Ecto neural progenitor cell (in vitro differentiated cells): ENCODE measurements around the gene KPNB1.

Source experiments
- DNase-seq: peaks from one replicate; pipeline ENCODE4 v3.0.0-alpha.2; 2018; ENCODE audit warnings: low spot score

Gene KPNB1

GRCh38 chr17:47728214-47728877, 78.6 kb downstream of the KPNB1 start:
- DNase-seq: no peak

GRCh38 chr17:47729476-47729875, 79.8 kb downstream of the KPNB1 start:
- DNase-seq: no peak

- DNase-seq: no peak
Observed at GRCh38 chr17:47730681-47731080, 81.0 kb downstream of the KPNB1 start.

- DNase-seq: no peak
Observed at GRCh38 chr17:47731396-47731795, 81.7 kb downstream of the KPNB1 start.

GRCh38 chr17:47732399-47733046, 82.8 kb downstream of the KPNB1 start:
- peak; percentile 55 for DNase-seq

GRCh38 chr17:47733047-47733673, 83.4 kb downstream of the KPNB1 start, which contains the start of gene TBX21:
TBX21 (plus strand) TSS chr17:47733236; CDS start chr17:47733455, 219 bp downstream.
- DNase-seq: peak; percentile 93

GRCh38 chr17:47733674-47734410, 84.1 kb downstream of the KPNB1 start:
- DNase-seq: peak; percentile 56

- no peak for DNase-seq
Observed at GRCh38 chr17:47735139-47735464, 85.4 kb downstream of the KPNB1 start.
